CD4-positive, CD25-positive, alpha-beta regulatory T cell (primary cell): ENCODE results near the gene RPL10A. TPM values are rescaled to one million over a fixed set of nuclear protein-coding genes. Genes with fewer than 3 reads are reported as not detected.

Experiments
- ATAC-seq, 2 donors: fragments of 150-1000 bp; cut with Tn5 transposase; one replicate each; pipeline ENCODE4 v1.10.0; 2021; ENCODE audit warnings: low read depth in 2 of 2, moderate number of reproducible peaks in 2 of 2, moderate library complexity in 1 of 2
- DNase-seq, 3 donors: peaks; one replicate each; pipeline versions ENCODE4 v3.0.0 to v3.0.0-alpha.2; 2012 to 2022; ENCODE audit warnings: mixed read lengths in 1 of 3
- H3K27ac ChIP-seq: one replicate; pipeline ENCODE4 v1.7.0; 2013; ENCODE audit warnings: mild to moderate bottlenecking, low read length; ENCODE audit not compliant: insufficient read depth, poor library complexity, severe bottlenecking
- H3K27me3 ChIP-seq: one replicate; pipeline ENCODE4 v1.7.0; 2013; ENCODE audit warnings: low read length; ENCODE audit not compliant: control insufficient read depth, insufficient read depth
- H3K36me3 ChIP-seq: one replicate; pipeline ENCODE4 v1.7.0; 2013; ENCODE audit warnings: mild to moderate bottlenecking, low read length, moderate library complexity; ENCODE audit not compliant: control insufficient read depth, insufficient read depth
- H3K4me1 ChIP-seq: 2 replicates; pipeline ENCODE4 v1.7.0; 2013; ENCODE audit warnings: mild to moderate bottlenecking, low read length; ENCODE audit not compliant: insufficient read depth, control insufficient read depth, poor library complexity, severe bottlenecking
- H3K4me3 ChIP-seq: one replicate; pipeline ENCODE4 v1.7.0; 2013; ENCODE audit warnings: low read depth, mild to moderate bottlenecking, low read length, moderate library complexity
- H3K9me3 ChIP-seq, 2 experiments: 1 replicate in 1 of 2; 2 replicates in 1 of 2; pipeline ENCODE4 v1.7.0; 2013; ENCODE audit warnings: low read length in 2 of 2, mild to moderate bottlenecking in 1 of 2, moderate library complexity in 1 of 2; ENCODE audit not compliant: control insufficient read depth in 2 of 2
- H3K27ac Mint-ChIP-seq, 3 donors: one replicate each; pipeline ENCODE4 v1.8.0; 2020 to 2022; ENCODE audit warnings: mild to moderate bottlenecking in 3 of 3, mixed read lengths in 3 of 3, moderate library complexity in 2 of 3
- H3K27me3 Mint-ChIP-seq: one replicate; pipeline ENCODE4 v1.8.0; 2022; ENCODE audit warnings: mild to moderate bottlenecking, mixed read lengths
- H3K36me3 Mint-ChIP-seq: one replicate; pipeline ENCODE4 v1.8.0; 2020; ENCODE audit warnings: mixed read lengths
- H3K4me1 Mint-ChIP-seq, 4 donors: one replicate each; pipeline ENCODE4 v1.8.0; 2020 to 2022; ENCODE audit warnings: mixed read lengths in 4 of 4, mild to moderate bottlenecking in 1 of 4
- H3K4me3 Mint-ChIP-seq, 4 donors: one replicate each; pipeline ENCODE4 v1.8.0; 2020 to 2022; ENCODE audit warnings: mild to moderate bottlenecking in 4 of 4, mixed read lengths in 4 of 4, moderate library complexity in 3 of 4
- H3K9me3 Mint-ChIP-seq, 7 donors: one replicate each; pipeline ENCODE4 v1.8.0; 2020 to 2022; ENCODE audit warnings: mixed read lengths in 7 of 7, mild to moderate bottlenecking in 3 of 7, moderate library complexity in 2 of 7
- polyA plus RNA-seq, 4 donors: library from polyadenylated mRNA; unstranded; fragments of 300-500 nt; fragmentation: Illumina TruSeq; gene quantifications; one replicate each; pipeline ENCODE4 v1.2.3, GENCODE V29; 2021
- total RNA-seq: library from RNA; stranded (reverse); gene quantifications from one replicate; pipeline ENCODE4 v1.2.3, GENCODE V29; 2022

Gene RPL10A
- total and polyA plus RNA-seq, 5 donors from 2014 or later = 848 to 1,343 (median 1,161) TPM

GRCh38 chr6:35451354-35452182 is 16.6 kb upstream of the RPL10A start:
- Histone ChIP-seq H3K4me1 (peaks cover 23% of the 10 kb centered on the region), H3K36me3 (peaks cover 4% of the 10 kb centered on the region), H3K27me3 (no peaks in the 10 kb centered on the region), H3K4me3 (peak overlapping the region; percentile 69), H3K9me3 (no peaks in the 10 kb centered on the region), H3K27ac (peak overlapping the region; percentile 62)
- Mint-ChIP-seq H3K27me3 (no peaks in the 10 kb centered on the region), H3K9me3 (no peaks in the 10 kb centered on the region), H3K36me3 (peaks cover 9% of the 10 kb centered on the region), H3K4me3 (peak overlapping the region; percentile 85 to 91 (median 89)), H3K4me1 (peaks cover 12 to 53% (median 33%) of the 10 kb centered on the region in 4 donors), H3K27ac (peak overlapping the region; percentile 50 to 89 (median 68))
- DNase-seq (no peak), ATAC-seq (no peak)

- H3K4me3 ChIP-seq = peak within 1 kb of the TSS; percentile 83
- H3K9me3 Mint-ChIP-seq = no peaks in the 10 kb centered on the region
- peak within 1 kb of the TSS; percentile 62 for H3K27ac ChIP-seq
- peaks cover 7% of the 10 kb centered on the region for H3K36me3 ChIP-seq
- peak within 1 kb of the TSS; percentile 50 to 89 (median 68) for H3K27ac Mint-ChIP-seq
- peaks cover 12 to 53% (median 33%) of the 10 kb centered on the region in 4 donors for H3K4me1 Mint-ChIP-seq
- DNase-seq = peak; percentile 75 to 90 (median 89)
- no peaks in the 10 kb centered on the region for H3K9me3 ChIP-seq
- no peaks in the 10 kb centered on the region for H3K27me3 Mint-ChIP-seq
- peaks cover 9% of the 10 kb centered on the region for H3K36me3 Mint-ChIP-seq
- ATAC-seq = peak; percentile 72 to 74
- H3K4me1 ChIP-seq = peaks cover 23% of the 10 kb centered on the region
- H3K27me3 ChIP-seq = no peaks in the 10 kb centered on the region
- peak within 1 kb of the TSS; percentile 86 to 91 (median 89) for H3K4me3 Mint-ChIP-seq
These were observed 15.8 kb upstream of the RPL10A start, which contains the start of gene FANCE for GRCh38 chr6:35452183-35453090. TSS of gene FANCE (plus strand) at chr6:35452338. CDS start at chr6:35452546, 208 bp downstream.

- Mint-ChIP-seq H3K36me3 (peaks cover 16% of the 10 kb centered on the region), H3K4me1 (peaks cover 12 to 53% (median 33%) of the 10 kb centered on the region in 4 donors), H3K27ac (peak overlapping the region in 2 of 3 donors; percentile 34 to 88), H3K4me3 (peak overlapping the region; percentile 84 to 91 (median 86)), H3K9me3 (no peaks in the 10 kb centered on the region), H3K27me3 (no peaks in the 10 kb centered on the region)
- Histone ChIP-seq H3K4me3 (peak overlapping the region; percentile 83), H3K27ac (no peak overlapping the region), H3K4me1 (peaks cover 23% of the 10 kb centered on the region), H3K9me3 (no peaks in the 10 kb centered on the region), H3K36me3 (peaks cover 11% of the 10 kb centered on the region), H3K27me3 (no peaks in the 10 kb centered on the region)
- DNase-seq (no peak), ATAC-seq (no peak)
These were observed 15.0 kb upstream of the RPL10A start for GRCh38 chr6:35453236-35453635.

GRCh38 chr6:35454391-35455110 is 13.7 kb upstream of the RPL10A start:
- peak overlapping the region in 1 of 3 donors; percentile 5 for H3K27ac Mint-ChIP-seq
- peaks cover 17% of the 10 kb centered on the region for H3K36me3 ChIP-seq
- no peaks in the 10 kb centered on the region for H3K9me3 ChIP-seq
- peaks cover 7 to 47% (median 31%) of the 10 kb centered on the region in 4 donors for H3K4me1 Mint-ChIP-seq
- H3K36me3 Mint-ChIP-seq = peaks cover 21% of the 10 kb centered on the region
- H3K27me3 Mint-ChIP-seq = no peaks in the 10 kb centered on the region
- peak overlapping the region; percentile 35 to 91 (median 44) for H3K4me3 Mint-ChIP-seq
- no peak overlapping the region for H3K4me3 ChIP-seq
- ATAC-seq (no peak), DNase-seq (no peak)
- H3K4me1 ChIP-seq = peaks cover 19% of the 10 kb centered on the region
- no peaks in the 10 kb centered on the region for H3K9me3 Mint-ChIP-seq
- no peak overlapping the region for H3K27ac ChIP-seq
- no peaks in the 10 kb centered on the region for H3K27me3 ChIP-seq

- H3K27ac Mint-ChIP-seq = peak overlapping the region in 1 of 3 donors; percentile 56
- H3K4me1 ChIP-seq = peaks cover 9% of the 10 kb centered on the region
- no peaks in the 10 kb centered on the region for H3K9me3 Mint-ChIP-seq
These were observed 10.3 kb upstream of the RPL10A start for GRCh38 chr6:35457907-35458306.

GRCh38 chr6:35461270-35461669 is 6.9 kb upstream of the RPL10A start:
- H3K4me1 ChIP-seq = no peaks in the 10 kb centered on the region
- H3K9me3 ChIP-seq = no peaks in the 10 kb centered on the region
- H3K27ac ChIP-seq = no peak overlapping the region
- Mint-ChIP-seq H3K36me3 (peaks cover 30% of the 10 kb centered on the region), H3K27ac (no peak overlapping the region), H3K9me3 (no peaks in the 10 kb centered on the region), H3K27me3 (no peaks in the 10 kb centered on the region), H3K4me1 (peaks cover 0 to 2% (median under 1%) of the 10 kb centered on the region in 4 donors), H3K4me3 (no peak overlapping the region)
- peaks cover 19% of the 10 kb centered on the region for H3K36me3 ChIP-seq
- ATAC-seq (no peak), DNase-seq (no peak)
- H3K4me3 ChIP-seq = no peak overlapping the region
- no peaks in the 10 kb centered on the region for H3K27me3 ChIP-seq

More at GRCh38 chr6:35457907-35458306, 10.3 kb upstream of the RPL10A start:
- ATAC-seq (no peak), DNase-seq (no peak)
- Mint-ChIP-seq H3K4me1 (peaks cover 4 to 28% (median 16%) of the 10 kb centered on the region in 4 donors), H3K36me3 (peaks cover 34% of the 10 kb centered on the region), H3K27me3 (no peaks in the 10 kb centered on the region), H3K4me3 (peak overlapping the region in 1 of 4 donors; percentile 69)
- Histone ChIP-seq H3K36me3 (peaks cover 23% of the 10 kb centered on the region), H3K27ac (no peak overlapping the region), H3K9me3 (no peaks in the 10 kb centered on the region), H3K4me3 (no peak overlapping the region), H3K27me3 (no peaks in the 10 kb centered on the region)

- Mint-ChIP-seq H3K4me1 (peaks cover 0 to 16% (median 7%) of the 10 kb centered on the region in 4 donors), H3K27me3 (no peaks in the 10 kb centered on the region), H3K9me3 (no peaks in the 10 kb centered on the region), H3K36me3 (peaks cover 23% of the 10 kb centered on the region), H3K4me3 (no peak overlapping the region), H3K27ac (peak overlapping the region in 1 of 3 donors; percentile 38)
- Histone ChIP-seq H3K4me1 (peaks cover 6% of the 10 kb centered on the region), H3K27ac (no peak overlapping the region), H3K36me3 (peaks cover 12% of the 10 kb centered on the region), H3K27me3 (no peaks in the 10 kb centered on the region), H3K4me3 (no peak overlapping the region), H3K9me3 (no peaks in the 10 kb centered on the region)
- DNase-seq (no peak), ATAC-seq (no peak)
These were observed 4.9 kb upstream of the RPL10A start for GRCh38 chr6:35463292-35463691.
